K562 (cell line): ENCODE results near the gene ENSA. TPM values are rescaled to one million over a fixed set of nuclear protein-coding genes. Genes with fewer than 3 reads are reported as not detected.
A peak's percentile ranks its signal among the peaks of the same experiment; 100 is the strongest.

Experiments
- CTBP1 ChIP-seq: fragments of 450-650 bp; IDR thresholded peaks from 2 replicates; pipeline ENCODE4 v1.6.1; 2016; ENCODE audit warnings: borderline replicate concordance
- ELF1 ChIP-seq: fragments of 200-800 bp; sonication (Bioruptor generic); IDR thresholded peaks from 2 replicates; pipeline ENCODE4 v1.6.1; 2016; ENCODE audit warnings: missing genetic modification characterization, missing compliant biosample characterization
- ETS1 ChIP-seq: conservative IDR thresholded peaks from 2 replicates; pipeline ENCODE4 v1.6.1; 2011; ENCODE audit warnings: low read depth, mild to moderate bottlenecking, low read length; ENCODE audit not compliant: control insufficient read depth
- FOXA1 ChIP-seq: fragments of 450-650 bp; IDR thresholded peaks from 2 replicates; pipeline ENCODE4 v1.6.1; 2016; ENCODE audit warnings: mild to moderate bottlenecking, borderline replicate concordance
- FOXK2 ChIP-seq, 2 experiments: fragments of 450-650 bp; IDR thresholded peaks in 1 of 2; conservative IDR thresholded peaks in 1 of 2; 2 replicates each; pipeline ENCODE4 v1.6.1; 2016; ENCODE audit warnings: low read depth in 2 of 2, mild to moderate bottlenecking in 1 of 2
- HINFP ChIP-seq: fragments of 450-650 bp; conservative IDR thresholded peaks from 2 replicates; pipeline ENCODE4 v1.6.1; 2016; ENCODE audit warnings: missing genetic modification characterization, low read depth, mild to moderate bottlenecking, control low read depth, missing compliant biosample characterization
- MYC ChIP-seq, 2 experiments: fragments of 250-450 bp in 1 of 2; sonication (Bioruptor Pico) in 1 of 2; IDR thresholded peaks; 2 replicates each; pipeline versions ENCODE4 v1.5.1 to v1.6.1; 2012 to 2021; ENCODE audit warnings: low read depth in 2 of 2, borderline replicate concordance in 1 of 2, improper control_type of control experiment in 1 of 2, low read length in 1 of 2, mild to moderate bottlenecking in 1 of 2, moderate library complexity in 1 of 2
- POLR2B ChIP-seq: fragments of 450-650 bp; IDR thresholded peaks from 2 replicates; pipeline ENCODE4 v1.6.1; 2018; ENCODE audit warnings: low read depth; ENCODE audit not compliant: partially characterized antibody
- RUNX1 ChIP-seq: sonication (generic); IDR thresholded peaks from 2 replicates; pipeline ENCODE4 v1.6.1; 2016; ENCODE audit warnings: antibody characterized with exemption, low read depth
- SIN3A ChIP-seq, 2 experiments: fragments of 150-350 bp in 1 of 2; IDR thresholded peaks; 2 replicates each; pipeline ENCODE4 v1.6.1; 2011 to 2016; ENCODE audit warnings: borderline replicate concordance in 2 of 2, low read depth in 2 of 2, low read length in 2 of 2, mild to moderate bottlenecking in 2 of 2, moderate library complexity in 2 of 2; ENCODE audit not compliant: control insufficient read depth in 1 of 2
- ZFP1 ChIP-seq: fragments of 450-650 bp; formaldehyde crosslinking; IDR thresholded peaks from 2 replicates; pipeline ENCODE4 v1.4.0; 2020; ENCODE audit warnings: mild to moderate bottlenecking, mixed read lengths
- ZFX ChIP-seq: sonication (generic); formaldehyde crosslinking; IDR thresholded peaks from 2 replicates; pipeline ENCODE4 v1.8.0; 2022; ENCODE audit warnings: mild to moderate bottlenecking, missing genetic modification reagents, moderate library complexity
- ZNF146 ChIP-seq: IDR thresholded peaks from one replicate; pipeline ENCODE4 v1.6.1; 2018; ENCODE audit warnings: missing compliant biosample characterization; ENCODE audit not compliant: unreplicated experiment
- ZNF436 ChIP-seq: fragments of 250-450, 450-650 bp; sonication (Bioruptor Pico); formaldehyde crosslinking; IDR thresholded peaks from 2 replicates; pipeline ENCODE4 v1.7.0; 2020; ENCODE audit warnings: mild to moderate bottlenecking
- ZNF518B ChIP-seq: fragments of 250-450 bp; sonication (Bioruptor Pico); IDR thresholded peaks from 2 replicates; pipeline ENCODE4 v1.5.0; 2021; ENCODE audit warnings: mild to moderate bottlenecking, moderate library complexity
- ZNF586 ChIP-seq: fragments of 450-650 bp; formaldehyde crosslinking; conservative IDR thresholded peaks from 2 replicates; pipeline ENCODE4 v1.4.0; 2020; ENCODE audit warnings: mild to moderate bottlenecking, moderate library complexity
- polyA plus RNA-seq, 8 experiments: library from polyadenylated mRNA; depleted of rRNA in 4 of 8; stranded (reverse) in 5 of 8; unstranded in 3 of 8; fragments of >200 nt; fragmentation: Nextera tagmentation in 2 of 8; fragmentation: Illumina TruSeq in 1 of 8; extraction: Ambion mirVana in 2 of 8; extraction: Trizol in 1 of 8; gene quantifications; 2 replicates each; pipeline versions ENCODE4 v1.2.1 to v1.2.3, GENCODE V29; 2011 to 2014; ENCODE audit warnings: inconsistent platforms in 1 of 8, missing spikeins in 1 of 8
- total RNA-seq, 7 experiments: library from RNA; depleted of rRNA in 6 of 7; stranded (reverse); fragments of >200 nt in 6 of 7; fragmentation: Illumina TruSeq in 2 of 7; extraction: Trizol in 2 of 7; gene quantifications; 2 replicates each; pipeline versions ENCODE4 v1.2.1 to v1.2.3, GENCODE V29; 2011 to 2021; ENCODE audit warnings: low replicate concordance in 1 of 7
- TF ChIP-seq, protein P1 (sequence below): fragments of 450-650 bp; IDR thresholded peaks from 2 replicates; pipeline ENCODE4 v1.7.1; 2018; ENCODE audit warnings: mild to moderate bottlenecking, low read depth; ENCODE audit not compliant: partially characterized antibody

The ENSA gene
- total and polyA plus RNA-seq, 9 of the 15 experiments (the other 6 are each of a cell fraction or from before 2014, with no cell fraction given) = 68.1 to 605 (median 188) TPM

- no peak for TF ChIP-seq MYC (IDR thresholded peaks at IDR 0.05; ENCODE audit: low read depth, low read length)
- TF ChIP-seq MYC (CRISPR knock-in tag; IDR thresholded peaks at IDR 0.05; ENCODE audit: borderline replicate concordance, low read depth) = no peak
- no peak for TF ChIP-seq FOXK2 (conservative IDR thresholded peaks at IDR 0.05 in 1 of 2, IDR thresholded peaks at IDR 0.05 in 1 of 2; ENCODE audit: low read depth in 2 of 2)
- TF ChIP-seq ZNF436 (CRISPR knock-in tag) = no peak
- TF ChIP-seq CTBP1 = no peak
- no peak for TF ChIP-seq ZFP1
- no peak for TF ChIP-seq ZFX (CRISPR knock-in tag)
- no peak for TF ChIP-seq ZNF586 (CRISPR knock-in tag)
- no peak for TF ChIP-seq RUNX1
- TF ChIP-seq ZNF518B (CRISPR knock-in tag) = no peak
- no peak for TF ChIP-seq ZNF146 (CRISPR knock-in tag)
- TF ChIP-seq, protein P1, sequence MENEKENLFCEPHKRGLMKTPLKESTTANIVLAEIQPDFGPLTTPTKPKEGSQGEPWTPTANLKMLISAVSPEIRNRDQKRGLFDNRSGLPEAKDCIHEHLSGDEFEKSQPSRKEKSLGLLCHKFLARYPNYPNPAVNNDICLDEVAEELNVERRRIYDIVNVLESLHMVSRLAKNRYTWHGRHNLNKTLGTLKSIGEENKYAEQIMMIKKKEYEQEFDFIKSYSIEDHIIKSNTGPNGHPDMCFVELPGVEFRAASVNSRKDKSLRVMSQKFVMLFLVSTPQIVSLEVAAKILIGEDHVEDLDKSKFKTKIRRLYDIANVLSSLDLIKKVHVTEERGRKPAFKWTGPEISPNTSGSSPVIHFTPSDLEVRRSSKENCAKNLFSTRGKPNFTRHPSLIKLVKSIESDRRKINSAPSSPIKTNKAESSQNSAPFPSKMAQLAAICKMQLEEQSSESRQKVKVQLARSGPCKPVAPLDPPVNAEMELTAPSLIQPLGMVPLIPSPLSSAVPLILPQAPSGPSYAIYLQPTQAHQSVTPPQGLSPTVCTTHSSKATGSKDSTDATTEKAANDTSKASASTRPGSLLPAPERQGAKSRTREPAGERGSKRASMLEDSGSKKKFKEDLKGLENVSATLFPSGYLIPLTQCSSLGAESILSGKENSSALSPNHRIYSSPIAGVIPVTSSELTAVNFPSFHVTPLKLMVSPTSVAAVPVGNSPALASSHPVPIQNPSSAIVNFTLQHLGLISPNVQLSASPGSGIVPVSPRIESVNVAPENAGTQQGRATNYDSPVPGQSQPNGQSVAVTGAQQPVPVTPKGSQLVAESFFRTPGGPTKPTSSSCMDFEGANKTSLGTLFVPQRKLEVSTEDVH = no peak
- TF ChIP-seq SIN3A (IDR thresholded peaks at IDR 0.05; ENCODE audit: borderline replicate concordance in 2 of 2, control insufficient read depth in 1 of 2, low read depth in 2 of 2, low read length in 2 of 2) = peak in 1 of 2 experiments; percentile 72; a peak in 1 of 4 replicates
- no peak for TF ChIP-seq ELF1
- no peak for TF ChIP-seq ETS1
- TF ChIP-seq FOXA1 = no peak
- TF ChIP-seq HINFP = no peak
- TF ChIP-seq POLR2B = peak; percentile 77
Measured at GRCh38 chr1:150574260-150575071, 54.9 kb downstream of the ENSA start (continued).
